Lower leg skin (tissue), 3 donors: Measurements from ENCODE around the gene CHST15.

Experiments
- POLR2A ChIP-seq, 2 donors: fragments of 450-650 bp; IDR thresholded peaks; one replicate each; pipeline ENCODE4 v1.6.1; 2016 to 2017; ENCODE audit warnings: antibody characterized with exemption in 2 of 2, mild to moderate bottlenecking in 1 of 2, moderate library complexity in 1 of 2
- TF ChIP-seq, protein P1 (sequence below), 3 donors: fragments of 450-650 bp; IDR thresholded peaks; one replicate each; pipeline ENCODE4 v1.5.1; 2016; ENCODE audit warnings: antibody characterized with exemption in 3 of 3, mild to moderate bottlenecking in 3 of 3, moderate library complexity in 2 of 3

DNA sequence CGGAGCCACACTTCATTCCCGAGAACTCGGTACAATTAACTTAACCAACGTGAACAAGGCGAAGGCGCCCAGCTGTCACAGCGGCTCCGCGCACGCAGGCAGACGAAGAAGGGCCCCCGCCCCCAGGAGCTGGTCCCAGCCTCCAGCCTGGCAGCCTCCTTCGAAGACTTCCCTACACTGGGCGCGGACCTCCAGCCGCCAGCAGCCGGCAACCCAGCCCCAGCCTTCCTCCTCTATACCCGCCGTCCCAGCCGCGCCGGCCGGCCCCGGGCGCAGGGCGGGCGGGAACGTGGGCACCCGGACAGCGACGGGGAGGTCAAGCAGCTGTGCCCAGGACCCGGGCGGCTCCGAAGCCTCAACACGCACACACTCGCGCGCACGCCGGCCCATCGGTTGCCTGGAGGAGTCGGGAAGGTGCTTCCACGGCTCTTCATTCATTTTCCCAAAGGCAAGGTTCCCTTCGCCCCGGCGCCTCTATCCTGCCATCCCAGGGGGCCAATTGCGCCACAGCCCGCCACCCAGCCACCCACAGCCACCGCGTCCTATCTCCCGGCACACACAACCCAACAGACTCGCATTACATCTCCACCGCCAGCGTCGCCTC is 1.6 kb downstream of the CHST15 start:
- TF ChIP-seq, protein P1, sequence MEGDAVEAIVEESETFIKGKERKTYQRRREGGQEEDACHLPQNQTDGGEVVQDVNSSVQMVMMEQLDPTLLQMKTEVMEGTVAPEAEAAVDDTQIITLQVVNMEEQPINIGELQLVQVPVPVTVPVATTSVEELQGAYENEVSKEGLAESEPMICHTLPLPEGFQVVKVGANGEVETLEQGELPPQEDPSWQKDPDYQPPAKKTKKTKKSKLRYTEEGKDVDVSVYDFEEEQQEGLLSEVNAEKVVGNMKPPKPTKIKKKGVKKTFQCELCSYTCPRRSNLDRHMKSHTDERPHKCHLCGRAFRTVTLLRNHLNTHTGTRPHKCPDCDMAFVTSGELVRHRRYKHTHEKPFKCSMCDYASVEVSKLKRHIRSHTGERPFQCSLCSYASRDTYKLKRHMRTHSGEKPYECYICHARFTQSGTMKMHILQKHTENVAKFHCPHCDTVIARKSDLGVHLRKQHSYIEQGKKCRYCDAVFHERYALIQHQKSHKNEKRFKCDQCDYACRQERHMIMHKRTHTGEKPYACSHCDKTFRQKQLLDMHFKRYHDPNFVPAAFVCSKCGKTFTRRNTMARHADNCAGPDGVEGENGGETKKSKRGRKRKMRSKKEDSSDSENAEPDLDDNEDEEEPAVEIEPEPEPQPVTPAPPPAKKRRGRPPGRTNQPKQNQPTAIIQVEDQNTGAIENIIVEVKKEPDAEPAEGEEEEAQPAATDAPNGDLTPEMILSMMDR (IDR thresholded peaks at IDR 0.05): no peak
- TF ChIP-seq POLR2A (IDR thresholded peaks at IDR 0.05): no peak
